DND-41 (cell line): ENCODE results near the gene ANO2.

Source experiments
- CTCF ChIP-seq: IDR thresholded peaks from 2 replicates; pipeline ENCODE4 v1.5.1; 2012; ENCODE audit warnings: borderline replicate concordance, low read length, moderate library complexity, mild to moderate bottlenecking; ENCODE audit not compliant: poor library complexity, severe bottlenecking; ENCODE audit errors: extremely low read depth
- EZH2 ChIP-seq: IDR thresholded peaks from 3 replicates; pipeline ENCODE4 v1.6.1; 2012; ENCODE audit warnings: borderline replicate concordance, low read depth, mild to moderate bottlenecking, moderate library complexity, low read length, inconsistent platforms; ENCODE audit not compliant: severe bottlenecking

DNA sequence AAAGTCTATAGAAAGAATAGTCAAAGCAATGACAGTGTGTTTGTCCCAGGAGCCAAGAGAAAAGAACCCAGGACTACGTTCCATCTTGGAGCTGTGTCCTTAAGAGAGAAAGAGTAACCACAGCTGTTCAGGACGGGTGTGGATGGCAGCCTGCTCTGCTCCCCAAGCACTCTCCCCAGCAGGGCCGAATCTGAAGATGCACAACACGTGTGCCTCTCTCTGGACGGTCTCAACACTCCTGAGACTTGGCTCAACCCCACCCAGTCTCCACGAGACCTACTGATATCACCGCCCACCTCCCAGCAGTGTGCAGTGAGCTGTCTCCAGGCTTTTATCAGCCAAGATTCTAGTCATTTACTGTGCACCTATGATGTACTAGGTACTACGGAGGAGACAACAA is 27.3 kb upstream of the ANO2 start:
- TF ChIP-seq CTCF (no peak), EZH2 (no peak)
